B cell (primary cell): ENCODE data around the gene TOX2.

Experiments
- CTCF ChIP-seq: fragments of 200-600 bp; IDR thresholded peaks from one replicate; pipeline ENCODE4 v1.8.0; 2022; ENCODE audit warnings: antibody characterized with exemption, mild to moderate bottlenecking
- EZH2 ChIP-seq: IDR thresholded peaks from 2 replicates; pipeline ENCODE4 v1.6.1; 2012; ENCODE audit warnings: borderline replicate concordance, low read depth, mild to moderate bottlenecking, moderate library complexity, low read length; ENCODE audit not compliant: insufficient read depth, poor library complexity, severe bottlenecking

GRCh38 chr20:44031001-44031574, 116.4 kb downstream of the TOX2 start:
- TF ChIP-seq CTCF: no peak
- TF ChIP-seq EZH2: no peak
